ENCODE data around the gene TTC33.

TTC33 gene

DNA sequence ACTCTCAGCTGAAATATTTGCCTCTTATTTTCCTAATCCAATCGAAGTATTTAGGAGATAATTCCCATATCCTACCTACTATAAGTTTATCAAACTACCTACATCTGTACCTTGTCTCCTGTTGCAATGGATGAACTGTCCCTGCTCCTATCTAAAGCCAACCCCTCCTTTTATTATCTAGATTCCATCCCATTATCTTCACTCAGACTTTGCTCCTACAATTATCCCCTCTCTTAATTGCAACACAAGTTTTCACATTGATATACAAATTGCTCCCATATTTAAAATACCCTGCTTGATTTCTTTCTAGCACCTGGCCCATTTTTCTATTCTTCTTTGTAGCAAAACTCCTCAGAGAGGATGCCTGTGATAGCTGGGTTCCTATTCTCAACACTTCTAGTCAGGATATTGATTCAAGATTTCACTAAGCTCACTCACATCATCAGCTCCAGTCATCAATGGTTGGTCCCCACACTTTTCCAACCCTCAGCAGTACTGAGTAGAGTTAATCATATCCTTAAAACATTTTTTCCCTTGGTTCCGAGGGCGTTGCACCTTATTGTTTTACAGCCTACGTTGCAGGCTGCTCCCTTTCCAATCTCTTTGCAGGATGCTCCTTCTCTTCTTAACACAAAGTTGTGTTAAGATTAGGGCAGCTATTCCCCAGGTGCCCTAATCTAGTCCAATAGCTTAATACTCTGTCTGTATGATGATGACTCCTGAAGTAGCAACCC lies 253.9 kb downstream of the TTC33 start:
- Histone ChIP-seq H3K9ac (no peak overlapping the region), H3K79me2 (ENCODE audit: insufficient read depth, low read depth) (no peaks in the 10 kb centered on the region), H3K4me3 (IDR thresholded peaks at IDR 0.05; ENCODE audit: insufficient read depth, low read depth, low read length) (no peak overlapping the region), H3K4me1 (ENCODE audit: low read depth, poor library complexity, severe bottlenecking) (no peaks in the 10 kb centered on the region), H3K27ac (no peak overlapping the region), H3K36me3 (ENCODE audit: insufficient read depth) (no peaks in the 10 kb centered on the region), H2AFZ (ENCODE audit: low read depth) (no peak overlapping the region), H3K4me2 (no peak overlapping the region), H3K27me3 (ENCODE audit: insufficient read depth, low read depth) (no peaks in the 10 kb centered on the region), H4K20me1 (ENCODE audit: insufficient read depth) (no peaks in the 10 kb centered on the region)
- TF ChIP-seq, protein P1, sequence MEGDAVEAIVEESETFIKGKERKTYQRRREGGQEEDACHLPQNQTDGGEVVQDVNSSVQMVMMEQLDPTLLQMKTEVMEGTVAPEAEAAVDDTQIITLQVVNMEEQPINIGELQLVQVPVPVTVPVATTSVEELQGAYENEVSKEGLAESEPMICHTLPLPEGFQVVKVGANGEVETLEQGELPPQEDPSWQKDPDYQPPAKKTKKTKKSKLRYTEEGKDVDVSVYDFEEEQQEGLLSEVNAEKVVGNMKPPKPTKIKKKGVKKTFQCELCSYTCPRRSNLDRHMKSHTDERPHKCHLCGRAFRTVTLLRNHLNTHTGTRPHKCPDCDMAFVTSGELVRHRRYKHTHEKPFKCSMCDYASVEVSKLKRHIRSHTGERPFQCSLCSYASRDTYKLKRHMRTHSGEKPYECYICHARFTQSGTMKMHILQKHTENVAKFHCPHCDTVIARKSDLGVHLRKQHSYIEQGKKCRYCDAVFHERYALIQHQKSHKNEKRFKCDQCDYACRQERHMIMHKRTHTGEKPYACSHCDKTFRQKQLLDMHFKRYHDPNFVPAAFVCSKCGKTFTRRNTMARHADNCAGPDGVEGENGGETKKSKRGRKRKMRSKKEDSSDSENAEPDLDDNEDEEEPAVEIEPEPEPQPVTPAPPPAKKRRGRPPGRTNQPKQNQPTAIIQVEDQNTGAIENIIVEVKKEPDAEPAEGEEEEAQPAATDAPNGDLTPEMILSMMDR (conservative IDR thresholded peaks at IDR 0.05; ENCODE audit: low read depth, low read length): no peak

DNA sequence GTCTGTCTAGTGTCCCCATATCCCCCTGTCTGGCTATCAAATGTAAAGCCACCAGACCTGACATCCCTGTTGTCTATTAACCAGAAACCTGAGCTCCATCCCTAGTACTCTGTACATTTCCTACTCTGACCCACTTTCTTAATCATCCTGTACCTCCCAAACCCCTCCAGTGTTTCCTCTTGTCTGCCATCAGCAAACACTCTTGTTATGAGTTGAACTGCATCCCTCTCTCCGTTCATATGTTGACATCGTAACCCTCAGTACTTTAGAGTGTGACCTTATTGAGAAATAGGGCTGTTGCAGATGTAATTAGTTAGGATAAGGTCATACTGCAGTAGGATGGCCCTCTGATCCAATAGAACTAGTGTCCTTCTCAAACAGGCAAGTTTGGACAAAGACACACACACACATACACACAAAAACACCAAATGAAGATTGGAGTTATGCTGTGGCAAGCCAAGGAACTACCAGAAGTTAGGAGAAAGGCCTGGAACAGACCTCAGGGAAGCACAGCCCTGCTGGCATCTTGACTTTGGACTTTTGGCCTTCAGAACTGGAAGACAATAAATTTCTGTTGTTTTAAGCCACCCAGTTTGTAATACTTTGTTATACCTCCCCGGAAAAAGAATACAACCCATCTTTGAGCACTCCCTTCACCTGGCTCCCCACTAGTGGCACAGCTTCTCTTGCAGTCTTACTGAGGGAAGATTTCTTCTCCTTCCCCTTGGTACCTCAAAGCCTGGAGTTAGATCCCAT lies 256.1 kb downstream of the TTC33 start:
- H3K4me1 ChIP-seq (ENCODE audit: low read depth, poor library complexity, severe bottlenecking): no peaks in the 10 kb centered on the region
- H2AFZ ChIP-seq (ENCODE audit: low read depth): no peak overlapping the region

DNA sequence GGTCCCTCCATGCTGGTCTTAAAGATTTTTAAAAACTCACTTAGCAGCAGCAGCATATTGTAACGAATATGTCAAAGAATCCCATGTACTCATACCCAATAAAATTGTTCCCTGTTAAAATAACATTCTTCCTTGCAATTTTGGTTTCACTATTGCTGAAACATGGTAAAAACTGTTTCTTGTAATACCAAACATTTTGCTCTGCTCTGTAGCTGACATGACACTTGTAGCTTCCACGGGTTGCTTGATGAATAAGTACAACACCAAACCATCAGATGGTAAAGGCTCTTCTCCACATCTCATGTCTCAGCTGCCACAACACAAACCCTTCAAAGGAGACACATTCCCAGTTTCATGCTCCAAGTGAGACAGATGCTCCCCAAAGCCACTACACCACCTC lies 256.8 kb downstream of the TTC33 start:
- H2AFZ ChIP-seq (ENCODE audit: low read depth): no peak overlapping the region
- H3K4me3 ChIP-seq (IDR thresholded peaks at IDR 0.05; ENCODE audit: insufficient read depth, low read depth, low read length): no peak overlapping the region
- H3K9ac ChIP-seq: no peak overlapping the region
- H3K27ac ChIP-seq: no peak overlapping the region
- no peak overlapping the region for H3K4me2 ChIP-seq
- H4K20me1 ChIP-seq (ENCODE audit: insufficient read depth): no peaks in the 10 kb centered on the region
- H3K36me3 ChIP-seq (ENCODE audit: insufficient read depth): no peaks in the 10 kb centered on the region
- no peaks in the 10 kb centered on the region for H3K4me1 ChIP-seq (ENCODE audit: low read depth, poor library complexity, severe bottlenecking)
- no peaks in the 10 kb centered on the region for H3K79me2 ChIP-seq (ENCODE audit: insufficient read depth, low read depth)
- H3K27me3 ChIP-seq (ENCODE audit: insufficient read depth, low read depth): no peaks in the 10 kb centered on the region
- TF ChIP-seq, protein P1 (conservative IDR thresholded peaks at IDR 0.05; ENCODE audit: low read depth, low read length): no peak

More for the DNA sequence above, 256.1 kb downstream of the TTC33 start:
- TF ChIP-seq, protein P1 (conservative IDR thresholded peaks at IDR 0.05; ENCODE audit: low read depth, low read length): no peak
- H3K4me3 ChIP-seq (IDR thresholded peaks at IDR 0.05; ENCODE audit: insufficient read depth, low read depth, low read length): no peak overlapping the region
- no peak overlapping the region for H3K27ac ChIP-seq
- no peaks in the 10 kb centered on the region for H3K27me3 ChIP-seq (ENCODE audit: insufficient read depth, low read depth)
- H3K9ac ChIP-seq: no peak overlapping the region
- no peak overlapping the region for H3K4me2 ChIP-seq
- no peaks in the 10 kb centered on the region for H3K36me3 ChIP-seq (ENCODE audit: insufficient read depth)
- no peaks in the 10 kb centered on the region for H4K20me1 ChIP-seq (ENCODE audit: insufficient read depth)
- no peaks in the 10 kb centered on the region for H3K79me2 ChIP-seq (ENCODE audit: insufficient read depth, low read depth)

DNA sequence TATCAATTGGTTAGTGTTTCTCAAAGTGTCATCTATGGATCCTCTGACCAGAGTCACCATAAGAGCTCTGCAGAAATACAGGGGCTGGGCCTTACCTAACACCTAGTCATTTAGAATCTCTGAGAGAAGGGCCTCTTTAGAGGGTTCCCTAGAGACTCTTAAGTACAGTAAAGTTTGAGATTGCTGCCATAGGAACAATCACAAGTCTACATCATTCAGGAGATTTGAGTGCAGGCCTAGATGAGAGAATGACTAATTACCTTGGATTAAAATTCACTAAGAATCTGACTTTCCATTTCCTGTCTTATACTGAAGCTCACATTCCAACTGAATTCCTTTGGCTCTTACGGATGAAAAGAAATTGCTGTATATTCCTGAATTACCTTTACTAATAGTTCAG lies 258.2 kb downstream of the TTC33 start:
- Histone ChIP-seq H3K4me1 (ENCODE audit: low read depth, poor library complexity, severe bottlenecking) (peaks cover 2% of the 10 kb centered on the region), H3K4me3 (IDR thresholded peaks at IDR 0.05; ENCODE audit: insufficient read depth, low read depth, low read length) (no peak overlapping the region), H3K4me2 (no peak overlapping the region), H3K27me3 (ENCODE audit: insufficient read depth, low read depth) (no peaks in the 10 kb centered on the region), H2AFZ (ENCODE audit: low read depth) (no peak overlapping the region), H3K27ac (no peak overlapping the region), H3K79me2 (ENCODE audit: insufficient read depth, low read depth) (no peaks in the 10 kb centered on the region), H3K36me3 (ENCODE audit: insufficient read depth) (no peaks in the 10 kb centered on the region), H4K20me1 (ENCODE audit: insufficient read depth) (no peaks in the 10 kb centered on the region), H3K9ac (no peak overlapping the region)
- TF ChIP-seq, protein P1 (conservative IDR thresholded peaks at IDR 0.05; ENCODE audit: low read depth, low read length): no peak

Measured in KMS-11 (cell line).